H9 (cell line): ENCODE measurements around the gene TMBIM1. TPM values are rescaled to one million over a fixed set of nuclear protein-coding genes. Genes with fewer than 3 reads are reported as not detected.
A peak's percentile ranks its signal among the peaks of the same experiment; 100 is the strongest.

Experiments used
- DNase-seq: peaks from one replicate; pipeline ENCODE4 v3.0.0-alpha.2; 2017
- H2AFZ ChIP-seq: one replicate; pipeline ENCODE4 v1.6.1; 2013; ENCODE audit warnings: mild to moderate bottlenecking, low read length, control low read depth, moderate library complexity
- H2AK5ac ChIP-seq: 2 replicates; pipeline ENCODE4 v1.6.1; 2013; ENCODE audit warnings: low read length, control low read depth, mixed read lengths; ENCODE audit not compliant: insufficient read length
- H2BK120ac ChIP-seq: one replicate; pipeline ENCODE4 v1.6.1; 2013; ENCODE audit warnings: low read depth, mild to moderate bottlenecking, low read length, control low read depth, inconsistent platforms; ENCODE audit not compliant: poor library complexity, severe bottlenecking
- H2BK12ac ChIP-seq: 2 replicates; pipeline ENCODE4 v1.6.1; 2013; ENCODE audit warnings: low read length, control low read depth, mixed read lengths, low read depth; ENCODE audit not compliant: insufficient read length
- H2BK15ac ChIP-seq: 2 replicates; pipeline ENCODE4 v1.6.1; 2013; ENCODE audit warnings: low read depth, low read length, control low read depth
- H2BK20ac ChIP-seq: one replicate; pipeline ENCODE4 v1.6.1; 2013; ENCODE audit warnings: low read depth, mild to moderate bottlenecking, low read length, control low read depth, inconsistent platforms; ENCODE audit not compliant: poor library complexity, severe bottlenecking
- H2BK5ac ChIP-seq: 2 replicates; pipeline ENCODE4 v1.6.1; 2013; ENCODE audit warnings: low read length, control low read depth, mixed read lengths; ENCODE audit not compliant: insufficient read length
- H3K14ac ChIP-seq: 2 replicates; pipeline ENCODE4 v1.6.1; 2013; ENCODE audit warnings: low read length, control low read depth; ENCODE audit not compliant: insufficient read depth
- H3K18ac ChIP-seq: 2 replicates; pipeline ENCODE4 v1.6.1; 2013; ENCODE audit warnings: low read depth, mild to moderate bottlenecking, mixed read lengths, low read length, control low read depth; ENCODE audit not compliant: insufficient read length
- H3K23ac ChIP-seq: 2 replicates; pipeline ENCODE4 v1.6.1; 2013; ENCODE audit warnings: low read length, control low read depth, mixed read lengths, low read depth; ENCODE audit not compliant: insufficient read length
- H3K23me2 ChIP-seq: 2 replicates; pipeline ENCODE4 v1.6.1; 2013; ENCODE audit warnings: low read depth, mild to moderate bottlenecking, mixed read lengths, low read length, control low read depth; ENCODE audit not compliant: insufficient read length, poor library complexity, severe bottlenecking
- H3K27ac ChIP-seq: 2 replicates; pipeline ENCODE4 v1.5.1; 2013; ENCODE audit warnings: low read length, control low read depth, mixed read lengths, low read depth; ENCODE audit not compliant: insufficient read length
- H3K27me3 ChIP-seq: 2 replicates; pipeline ENCODE4 v1.6.1; 2013; ENCODE audit warnings: low read length, control low read depth, inconsistent platforms; ENCODE audit not compliant: insufficient read depth
- H3K4ac ChIP-seq: 2 replicates; pipeline ENCODE4 v1.6.1; 2013; ENCODE audit warnings: low read depth, mild to moderate bottlenecking, control low read depth, inconsistent platforms, low read length, moderate library complexity
- H3K4me1 ChIP-seq: 2 replicates; pipeline ENCODE4 v1.6.1; 2013; ENCODE audit warnings: low read length, control low read depth, inconsistent platforms; ENCODE audit not compliant: insufficient read depth
- H3K4me2 ChIP-seq: 2 replicates; pipeline ENCODE4 v1.6.1; 2013; ENCODE audit warnings: low read length, control low read depth, mixed read lengths; ENCODE audit not compliant: insufficient read length, insufficient read depth
- H3K56ac ChIP-seq: 2 replicates; pipeline ENCODE4 v1.6.1; 2013; ENCODE audit warnings: low read depth, mild to moderate bottlenecking, mixed read lengths, low read length, control low read depth; ENCODE audit not compliant: insufficient read length
- H3K79me1 ChIP-seq: 2 replicates; pipeline ENCODE4 v1.6.1; 2013; ENCODE audit warnings: low read depth, mild to moderate bottlenecking, moderate library complexity, low read length, control low read depth, inconsistent platforms; ENCODE audit not compliant: insufficient read depth, poor library complexity, severe bottlenecking
- H3K79me2 ChIP-seq: 2 replicates; pipeline ENCODE4 v1.6.1; 2013; ENCODE audit warnings: low read length, control low read depth, inconsistent platforms; ENCODE audit not compliant: insufficient read depth
- H3K9ac ChIP-seq: 2 replicates; pipeline ENCODE4 v1.6.1; 2013; ENCODE audit warnings: low read length, control low read depth, mixed read lengths; ENCODE audit not compliant: insufficient read length; ENCODE audit errors: extremely low read depth
- H3K9me3 ChIP-seq: one replicate; pipeline ENCODE4 v1.6.1; 2013; ENCODE audit warnings: low read depth, low read length, inconsistent platforms; ENCODE audit not compliant: control insufficient read depth
- H3T11ph ChIP-seq: one replicate; pipeline ENCODE4 v1.6.1; 2013; ENCODE audit warnings: mild to moderate bottlenecking, low read length, control low read depth, inconsistent platforms
- H4K20me1 ChIP-seq: one replicate; pipeline ENCODE4 v1.6.1; 2013; ENCODE audit not compliant: control insufficient read depth, insufficient read length, insufficient read depth
- H4K5ac ChIP-seq: 2 replicates; pipeline ENCODE4 v1.6.1; 2013; ENCODE audit warnings: low read depth, mild to moderate bottlenecking, mixed read lengths, low read length, control low read depth; ENCODE audit not compliant: insufficient read length
- H4K8ac ChIP-seq: replicated peaks from 2 replicates; pipeline ENCODE4 v1.6.1; 2013; ENCODE audit warnings: low read length, control low read depth, mixed read lengths, low read depth; ENCODE audit not compliant: insufficient read length
- H4K91ac ChIP-seq: 2 replicates; pipeline ENCODE4 v1.6.1; 2013; ENCODE audit warnings: low read depth, mild to moderate bottlenecking, moderate library complexity, mixed read lengths, low read length, control low read depth; ENCODE audit not compliant: insufficient read length
- H3K27ac Mint-ChIP-seq, 3 experiments: 2 replicates in 2 of 3; 3 replicates in 1 of 3; pipeline ENCODE4 v1.8.0; 2020 to 2021; ENCODE audit warnings: mixed read lengths in 3 of 3, mild to moderate bottlenecking in 1 of 3, moderate library complexity in 1 of 3
- H3K27me3 Mint-ChIP-seq: 2 replicates; pipeline ENCODE4 v1.8.0; 2021; ENCODE audit warnings: low read depth, mild to moderate bottlenecking, moderate library complexity, mixed read lengths
- H3K36me3 Mint-ChIP-seq, 3 experiments: 2 replicates in 2 of 3; 3 replicates in 1 of 3; pipeline ENCODE4 v1.8.0; 2020 to 2021; ENCODE audit warnings: low read depth in 3 of 3, mixed read lengths in 3 of 3; ENCODE audit not compliant: insufficient read depth in 1 of 3
- H3K4me1 Mint-ChIP-seq, 2 experiments: 2 replicates each; pipeline ENCODE4 v1.8.0; 2020; ENCODE audit warnings: mixed read lengths in 2 of 2
- H3K4me3 Mint-ChIP-seq, 2 experiments: 2 replicates in 1 of 2; 3 replicates in 1 of 2; pipeline ENCODE4 v1.8.0; 2020 to 2021; ENCODE audit warnings: mild to moderate bottlenecking in 2 of 2, mixed read lengths in 2 of 2, moderate library complexity in 1 of 2
- H3K9me3 Mint-ChIP-seq, 2 experiments: 2 replicates in 1 of 2; 3 replicates in 1 of 2; pipeline ENCODE4 v1.8.0; 2020; ENCODE audit warnings: mild to moderate bottlenecking in 2 of 2, mixed read lengths in 2 of 2, moderate library complexity in 1 of 2
- CTCF ChIP-seq: fragments of 200-600 bp; sonication (generic); conservative IDR thresholded peaks from 3 replicates; pipeline ENCODE4 v1.8.0; 2021; ENCODE audit warnings: antibody characterized with exemption, mild to moderate bottlenecking
- WGBS: extraction: QIAGEN DNeasy Blood & Tissue Kit; methylation state at CpG from one replicate; pipeline ENCODE4 v1.1.7; 2013; ENCODE audit warnings: missing lambda C conversion rate, low lambda C conversion rate, mixed read lengths; ENCODE audit not compliant: insufficient read length; ENCODE audit errors: extremely low coverage; 5-methylcytosine and 5-hydroxymethylcytosine counted together
- total RNA-seq: library from RNA; stranded (reverse); gene quantifications from 2 replicates; pipeline ENCODE4 v1.2.1, GENCODE V29; 2021

TMBIM1 gene
- total RNA-seq, 1 experiment from 2014 or later: 17.4 TPM

- Mint-ChIP-seq H3K36me3 (peaks cover 2 to 31% (median 25%) of the 10 kb centered on the region in 3 experiments), H3K4me3 (no peak overlapping the region), H3K27ac (peak overlapping the region in 1 of 3 experiments; percentile 64; a peak in 1 of 7 replicates), H3K27me3 (no peaks in the 10 kb centered on the region), H3K4me1 (peaks cover 0 to 3% of the 10 kb centered on the region in 2 experiments; a peak in 1 of 4 replicates), H3K9me3 (no peaks in the 10 kb centered on the region; a peak in 1 of 5 replicates)
- H3K4ac ChIP-seq: no peak overlapping the region
- no CpG with 5 or more reads among the region's 14 CpGs for WGBS
- H2BK20ac ChIP-seq: no peak overlapping the region
- no peak overlapping the region for H3K27ac ChIP-seq
- no peak overlapping the region for H4K8ac ChIP-seq
- H3K9me3 ChIP-seq: no peaks in the 10 kb centered on the region
- no peaks in the 10 kb centered on the region for H3K4me1 ChIP-seq
- TF ChIP-seq CTCF: no peak
- H3K27me3 ChIP-seq: no peaks in the 10 kb centered on the region
- no peak overlapping the region for H4K91ac ChIP-seq
- H2AFZ ChIP-seq: no peak overlapping the region
- no peak overlapping the region for H2AK5ac ChIP-seq
- no peaks in the 10 kb centered on the region for H4K20me1 ChIP-seq
- DNase-seq: no peak
- H2BK120ac ChIP-seq: no peak overlapping the region
- H4K5ac ChIP-seq: no peak overlapping the region
- H2BK15ac ChIP-seq: no peak overlapping the region
- no peak overlapping the region for H3K56ac ChIP-seq
- H3K79me1 ChIP-seq: no peaks in the 10 kb centered on the region
- H3K9ac ChIP-seq: no peak overlapping the region
- no peaks in the 10 kb centered on the region for H3K79me2 ChIP-seq
- no peak overlapping the region for H3K18ac ChIP-seq
- H3K23me2 ChIP-seq: no peaks in the 10 kb centered on the region
- H3K23ac ChIP-seq: no peak overlapping the region
- H3K14ac ChIP-seq: no peak overlapping the region
- H2BK12ac ChIP-seq: no peak overlapping the region
- H3K4me2 ChIP-seq: no peak overlapping the region
- no peak overlapping the region for H2BK5ac ChIP-seq
- H3T11ph ChIP-seq: no peak overlapping the region
Observed at GRCh38 chr2:218280260-218280870, 11.9 kb downstream of the TMBIM1 start.
